ENCODE results near the gene NECTIN1.

Gene NECTIN1

DNA sequence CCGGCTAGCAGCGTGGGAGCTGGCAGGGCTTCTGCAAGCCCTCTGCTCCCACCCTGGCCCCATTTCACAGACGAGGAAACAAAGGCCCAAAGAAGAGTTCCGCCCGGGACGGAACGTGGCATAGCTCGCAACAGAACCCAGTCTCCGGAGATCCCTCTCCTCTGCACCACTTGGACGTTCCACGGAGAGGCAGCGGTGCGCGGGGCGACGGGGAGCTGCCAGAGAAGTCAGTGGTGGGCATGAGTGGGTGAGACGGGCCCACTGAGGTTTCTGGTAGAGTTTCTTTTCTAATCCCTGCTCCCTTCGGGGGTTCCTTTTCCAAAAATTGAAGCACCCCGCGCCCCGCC, 554 bp upstream of the NECTIN1 start:
- DNase-seq: no peak

DNA sequence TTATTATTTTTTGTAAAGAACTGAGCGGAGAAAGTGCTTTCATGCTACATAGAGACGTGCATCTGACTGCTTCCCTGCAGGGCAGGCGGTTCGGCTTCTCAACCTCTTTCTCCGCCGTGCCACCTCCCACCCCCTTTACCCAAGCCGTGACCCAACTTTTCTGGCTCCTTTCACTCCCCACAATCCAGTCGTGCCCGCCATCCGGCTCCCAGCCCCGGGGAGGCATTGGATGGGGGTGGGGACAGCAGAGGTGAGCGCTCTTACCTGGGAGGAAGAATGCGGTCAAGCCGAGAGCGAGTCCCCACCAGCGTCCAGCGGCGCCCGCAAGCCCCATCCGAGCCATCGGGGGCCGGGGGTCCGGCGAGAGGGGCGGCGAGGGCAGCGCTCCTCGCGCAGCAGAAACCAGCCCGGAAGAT, 781 bp downstream of the NECTIN1 start:
- no peak for DNase-seq

- DNase-seq: no peak
Measured at GRCh38 chr11:119727523-119728151, 1.4 kb downstream of the NECTIN1 start.

- no peak for DNase-seq
Measured at GRCh38 chr11:119726585-119727522, 2.1 kb downstream of the NECTIN1 start.

- no peak for DNase-seq
Measured at GRCh38 chr11:119726150-119726553, 2.8 kb downstream of the NECTIN1 start.

DNA sequence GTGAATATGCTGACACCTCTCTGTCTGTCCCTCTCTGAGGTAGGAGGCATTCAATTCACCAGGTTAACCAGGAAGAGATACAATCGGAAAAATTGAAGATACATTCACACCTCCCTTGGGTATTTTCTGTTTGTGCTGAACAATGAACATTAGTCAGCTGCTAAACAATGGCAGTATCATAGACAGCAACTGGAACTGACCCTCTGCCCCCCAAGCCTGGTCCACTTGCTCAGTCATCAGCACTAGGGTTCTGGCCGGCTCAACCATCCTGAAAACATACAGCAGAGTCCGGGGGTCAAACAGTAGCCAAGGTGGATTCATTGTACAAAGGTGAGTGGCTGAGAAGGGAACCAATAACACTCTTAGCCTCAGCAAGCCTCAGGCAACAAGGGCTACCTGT, 4.0 kb downstream of the NECTIN1 start:
- DNase-seq: no peak

DNA sequence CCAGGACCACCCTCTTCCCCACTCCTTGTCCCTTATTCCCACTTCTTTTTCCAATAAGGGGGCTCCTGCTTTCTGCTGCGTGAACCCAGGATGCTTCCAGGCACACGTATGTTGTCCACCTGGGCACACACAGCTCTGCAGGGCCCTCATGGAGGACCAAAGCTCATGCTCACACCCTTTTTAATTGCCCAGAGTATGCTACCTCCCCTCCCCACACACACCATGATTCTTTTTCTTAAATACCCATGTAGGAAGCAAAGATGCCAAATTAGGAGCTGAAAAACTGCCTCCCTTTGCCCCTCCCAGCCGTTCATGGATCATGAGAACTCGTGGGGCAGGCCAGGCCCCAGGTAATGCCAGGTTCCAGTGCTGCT, 5.1 kb downstream of the NECTIN1 start:
- no peak for DNase-seq

DNA sequence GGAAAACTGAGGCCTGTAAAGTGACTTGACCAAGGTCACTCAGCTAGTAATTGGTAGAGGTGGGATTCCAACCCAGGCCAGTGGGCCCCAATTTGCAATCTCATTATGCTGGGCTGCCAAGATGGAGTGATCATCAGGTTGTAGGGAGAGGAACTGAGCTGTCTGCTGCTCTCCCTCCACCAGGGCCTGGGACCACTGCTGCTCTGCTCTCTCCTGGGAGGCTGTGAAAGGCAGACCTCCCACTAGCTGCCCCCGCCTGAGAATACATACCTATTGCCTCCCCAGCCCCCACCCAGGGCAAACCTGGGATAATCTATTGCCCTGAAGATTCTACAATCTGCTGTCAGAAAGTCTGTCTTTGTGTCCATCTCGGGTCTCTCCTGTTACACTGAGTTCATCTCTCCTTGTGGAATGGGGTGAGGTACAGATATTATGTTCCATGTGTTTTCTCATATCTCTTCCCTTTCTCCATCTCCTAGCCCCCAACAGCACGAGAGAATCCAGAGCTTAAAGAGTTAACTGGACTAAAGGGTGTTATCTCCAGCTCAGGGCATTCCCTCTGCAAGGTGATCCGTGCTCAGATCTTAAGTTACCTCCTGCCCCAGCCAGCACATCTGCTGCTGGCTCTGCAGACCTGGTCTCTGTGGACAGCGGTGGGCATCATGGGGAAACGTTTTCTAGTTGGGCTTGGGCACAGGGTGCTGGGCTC, 5.6 kb downstream of the NECTIN1 start:
- DNase-seq: no peak

DNA sequence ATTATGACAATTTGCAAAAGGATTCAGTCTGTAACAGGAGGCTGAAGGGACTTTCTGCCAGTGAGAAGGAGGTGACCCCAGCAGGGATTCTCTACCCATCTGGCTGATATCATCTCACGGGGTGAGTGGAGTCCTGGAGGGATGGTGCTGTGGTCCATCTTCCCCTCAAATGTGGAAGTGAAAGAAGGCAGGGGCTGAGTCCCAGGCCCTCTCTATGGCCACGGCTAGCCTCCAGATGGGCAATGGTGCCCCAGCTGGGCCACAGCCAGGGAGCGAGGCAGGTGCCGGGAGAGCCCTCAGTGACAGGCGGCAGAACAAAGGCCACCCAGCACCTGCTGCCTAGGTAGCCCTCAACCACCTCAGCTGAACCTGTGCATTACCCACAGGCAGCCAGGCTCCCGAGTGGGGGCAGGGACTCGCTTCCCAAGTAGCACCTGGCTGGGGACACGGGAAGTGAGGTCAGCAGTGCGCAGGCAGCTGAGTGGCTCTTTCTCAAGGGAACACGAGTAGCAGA, 6.7 kb downstream of the NECTIN1 start:
- peak; percentile 68 to 78 for DNase-seq

- DNase-seq: no peak
Measured at GRCh38 chr11:119721129-119722120, 7.6 kb downstream of the NECTIN1 start.

GRCh38 chr11:119720311-119720913, 8.6 kb downstream of the NECTIN1 start:
- DNase-seq: no peak

DNA sequence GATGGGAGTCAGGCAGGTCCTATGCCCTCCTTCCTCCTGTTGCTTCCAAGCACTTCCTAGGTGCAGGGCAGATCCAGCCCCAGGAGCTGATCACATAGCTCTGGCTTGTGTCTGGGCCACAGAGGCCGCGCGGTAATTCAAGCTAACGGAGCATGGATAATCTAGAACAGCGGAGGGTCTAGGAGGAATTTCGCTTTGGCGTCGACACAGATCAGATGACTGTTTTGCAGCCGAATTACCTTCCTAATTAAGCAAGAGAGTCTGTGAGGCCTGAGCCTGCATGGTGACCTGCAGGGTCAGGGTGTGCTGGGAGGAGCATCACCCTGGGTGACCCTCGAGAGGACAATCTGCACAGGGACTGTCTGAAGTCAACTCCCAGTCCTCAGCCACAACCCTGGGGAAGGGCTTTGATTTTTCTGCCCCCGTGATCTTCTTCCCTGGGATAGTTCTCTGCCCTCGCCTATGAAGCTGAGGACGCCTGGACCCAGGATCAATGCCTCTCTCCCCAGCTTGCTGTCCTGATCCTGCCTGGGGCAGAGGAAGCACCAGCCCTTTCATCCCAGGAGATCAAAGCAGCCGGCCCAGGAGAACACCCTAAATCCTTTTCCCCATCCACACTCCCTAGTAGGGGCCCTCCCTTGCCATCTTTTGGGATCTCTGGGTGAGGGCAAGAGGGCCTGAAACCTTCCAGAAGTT, 11.0 kb downstream of the NECTIN1 start:
- DNase-seq: no peak

GRCh38 chr11:119716582-119717498, 12.2 kb downstream of the NECTIN1 start:
- DNase-seq: no peak

GRCh38 chr11:119714590-119714989, 14.4 kb downstream of the NECTIN1 start:
- DNase-seq: no peak

GRCh38 chr11:119714189-119714588, 14.8 kb downstream of the NECTIN1 start:
- no peak for DNase-seq

GRCh38 chr11:119713359-119714040, 15.5 kb downstream of the NECTIN1 start:
- DNase-seq: no peak

- DNase-seq: no peak
Measured at GRCh38 chr11:119712459-119713358, 16.3 kb downstream of the NECTIN1 start.

GRCh38 chr11:119712006-119712405, 17.0 kb downstream of the NECTIN1 start:
- DNase-seq: no peak
